HG03432 (cell line): ENCODE data around the gene USP6.
"Not testable (repeated sequence)": the region's sequence is repeated elsewhere in the genome, so short reads cannot be mapped to it uniquely, and the experiment has no call there.

Experiments
- ATAC-seq: cut with Tn5 transposase; IDR thresholded peaks from one replicate; pipeline ENCODE4 v1.9.1; 2021; ENCODE audit warnings: mild to moderate bottlenecking, moderate library complexity; ENCODE audit not compliant: unreplicated experiment

The USP6 gene

DNA sequence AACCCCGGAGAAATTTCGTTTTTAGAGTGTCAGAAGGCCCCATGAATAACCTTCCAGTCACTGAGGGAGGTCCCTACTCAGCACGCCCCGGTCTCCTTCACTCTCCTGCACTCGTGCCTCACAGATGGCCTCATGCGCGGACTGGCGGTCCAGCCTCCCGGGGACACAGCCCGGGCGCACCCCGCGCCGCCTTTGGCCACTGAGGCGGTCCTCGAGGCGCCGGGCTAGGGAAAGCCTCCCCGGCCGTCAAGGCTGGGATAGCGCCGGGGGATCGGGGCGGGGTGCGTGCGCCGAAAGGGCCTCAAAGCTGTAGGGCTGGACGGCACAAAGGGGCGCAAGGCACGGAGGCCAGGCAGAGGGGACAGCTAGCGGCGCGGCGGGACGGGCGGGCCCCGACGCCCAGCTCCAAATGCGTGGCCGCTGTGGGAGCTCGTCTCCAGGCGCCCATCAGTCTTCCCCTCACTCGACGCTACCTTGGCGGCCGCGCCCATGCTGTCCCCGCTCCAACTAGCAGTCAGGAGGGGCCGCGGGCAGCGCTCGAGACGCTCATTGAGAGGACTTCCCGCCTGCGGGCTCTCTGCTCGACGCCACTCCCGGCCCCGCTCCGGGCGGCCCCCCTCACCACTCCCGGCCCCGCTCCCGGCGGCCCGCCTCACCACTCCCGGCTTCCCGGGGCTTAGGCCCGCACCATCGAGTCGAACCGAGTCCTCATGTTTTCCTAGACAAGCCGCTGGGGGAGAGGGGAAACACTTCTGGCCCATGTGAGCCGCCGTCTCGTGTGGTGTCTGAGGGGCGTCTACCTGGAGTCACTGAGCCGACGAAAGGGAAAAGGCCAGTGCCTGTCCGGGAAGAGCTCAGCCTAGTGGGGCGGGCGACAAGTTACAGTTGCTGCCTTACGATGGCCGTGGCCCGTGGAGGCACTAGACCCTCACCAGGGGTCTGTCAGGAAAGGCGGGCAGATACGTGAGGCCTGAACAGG lies at the start of gene USP6:
Gene USP6 (plus strand): TSS at position 360 of the 979 bp plus-strand sequence. CDS start 14,336 bp downstream, outside the sequence.
- ATAC-seq = no peak

DNA sequence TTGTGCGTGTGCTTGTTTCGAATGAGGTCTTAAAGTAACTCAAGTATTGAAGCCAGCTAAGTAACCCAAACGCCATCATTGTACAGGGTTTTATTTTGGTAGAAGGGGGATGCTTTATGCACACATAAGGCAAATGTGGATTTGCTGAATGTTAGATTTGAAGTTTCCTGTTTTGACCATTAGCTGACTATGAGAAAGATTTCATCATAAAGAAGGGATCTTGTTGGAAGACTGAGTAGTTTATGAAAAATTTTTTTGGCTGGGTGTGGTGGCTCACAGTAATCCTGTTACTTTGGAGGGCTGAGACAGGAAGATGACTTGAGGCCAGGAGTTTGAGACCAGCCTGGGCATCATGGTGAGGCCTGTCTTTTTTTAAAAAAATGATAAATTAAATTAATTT lies 47.6 kb upstream of the USP6 start:
- ATAC-seq = no peak

DNA sequence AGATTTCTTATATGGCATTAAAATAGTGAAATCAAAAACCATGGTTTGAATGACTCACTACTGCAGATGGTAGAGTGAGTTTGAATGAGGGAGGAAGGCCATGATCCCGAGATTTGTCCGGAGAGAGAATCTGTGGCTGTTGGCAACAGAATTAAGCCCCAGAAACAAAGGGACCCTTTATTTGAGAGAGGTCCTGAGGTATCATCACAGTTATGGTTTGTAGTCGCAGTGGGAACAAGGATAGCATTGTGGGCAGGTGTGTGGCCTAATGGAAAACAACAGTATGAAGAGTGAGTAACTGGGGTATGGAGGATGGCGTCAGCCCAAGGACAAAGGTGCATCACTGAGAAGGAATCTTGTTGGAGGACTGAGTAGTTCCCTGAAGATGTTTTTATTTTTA lies 46.1 kb upstream of the USP6 start:
- no peak for ATAC-seq

DNA sequence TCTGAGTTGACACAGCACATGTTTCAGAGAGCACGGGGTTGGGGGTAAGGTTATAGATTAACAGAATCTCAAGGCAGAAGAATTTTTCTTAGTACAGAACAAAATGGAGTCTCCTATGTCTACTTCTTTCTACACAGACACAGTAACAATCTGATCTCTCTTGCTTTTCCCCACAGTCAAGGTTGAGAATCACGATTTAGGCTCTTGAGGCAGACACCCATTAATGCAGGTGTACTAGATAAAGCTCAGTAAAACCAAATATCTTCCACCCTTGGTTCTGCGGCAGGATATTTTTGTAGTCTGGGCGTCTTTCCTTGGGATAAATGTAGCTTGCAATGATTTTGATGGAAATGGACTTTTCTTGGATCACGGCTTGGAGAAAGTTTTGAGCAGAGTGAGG lies 40.4 kb upstream of the USP6 start:
- ATAC-seq = not testable (repeated sequence)

DNA sequence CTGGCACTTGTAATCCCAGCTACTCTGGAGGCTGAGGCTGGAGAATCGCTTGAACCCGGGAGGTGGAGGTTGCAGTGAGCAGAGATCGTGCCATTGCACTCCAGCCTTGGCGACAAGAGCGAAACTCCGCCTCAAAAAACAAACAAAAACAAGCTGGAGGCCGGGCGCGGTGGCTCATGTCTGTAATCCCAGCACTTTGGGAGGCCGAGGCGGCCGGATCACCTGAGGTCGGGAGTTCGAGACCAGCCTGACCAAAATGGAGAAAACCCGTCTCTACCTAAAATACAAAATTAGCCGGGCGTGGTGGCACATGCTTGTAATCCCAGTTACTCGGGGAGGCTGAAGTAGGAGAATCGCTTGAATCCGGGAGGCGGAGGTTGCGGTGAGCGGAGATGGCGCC lies 38.6 kb upstream of the USP6 start:
- ATAC-seq = not testable (repeated sequence)

DNA sequence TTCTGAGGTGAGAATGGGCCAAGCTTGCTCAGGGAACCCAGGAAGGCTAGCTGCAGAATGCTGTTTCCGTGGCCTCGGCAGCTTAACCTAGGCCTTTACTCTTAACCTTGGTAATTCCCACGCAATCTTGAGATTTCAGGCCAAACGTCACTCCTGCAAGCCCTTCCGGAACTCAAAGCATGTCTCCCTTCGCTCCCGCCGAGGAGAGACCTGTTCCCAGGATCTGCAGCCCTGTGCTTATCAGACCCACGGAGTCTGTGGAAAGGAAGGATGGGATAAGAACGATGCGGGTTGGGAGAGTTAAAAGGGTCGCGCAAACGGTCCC lies 38.1 kb upstream of the USP6 start:
- no peak for ATAC-seq

DNA sequence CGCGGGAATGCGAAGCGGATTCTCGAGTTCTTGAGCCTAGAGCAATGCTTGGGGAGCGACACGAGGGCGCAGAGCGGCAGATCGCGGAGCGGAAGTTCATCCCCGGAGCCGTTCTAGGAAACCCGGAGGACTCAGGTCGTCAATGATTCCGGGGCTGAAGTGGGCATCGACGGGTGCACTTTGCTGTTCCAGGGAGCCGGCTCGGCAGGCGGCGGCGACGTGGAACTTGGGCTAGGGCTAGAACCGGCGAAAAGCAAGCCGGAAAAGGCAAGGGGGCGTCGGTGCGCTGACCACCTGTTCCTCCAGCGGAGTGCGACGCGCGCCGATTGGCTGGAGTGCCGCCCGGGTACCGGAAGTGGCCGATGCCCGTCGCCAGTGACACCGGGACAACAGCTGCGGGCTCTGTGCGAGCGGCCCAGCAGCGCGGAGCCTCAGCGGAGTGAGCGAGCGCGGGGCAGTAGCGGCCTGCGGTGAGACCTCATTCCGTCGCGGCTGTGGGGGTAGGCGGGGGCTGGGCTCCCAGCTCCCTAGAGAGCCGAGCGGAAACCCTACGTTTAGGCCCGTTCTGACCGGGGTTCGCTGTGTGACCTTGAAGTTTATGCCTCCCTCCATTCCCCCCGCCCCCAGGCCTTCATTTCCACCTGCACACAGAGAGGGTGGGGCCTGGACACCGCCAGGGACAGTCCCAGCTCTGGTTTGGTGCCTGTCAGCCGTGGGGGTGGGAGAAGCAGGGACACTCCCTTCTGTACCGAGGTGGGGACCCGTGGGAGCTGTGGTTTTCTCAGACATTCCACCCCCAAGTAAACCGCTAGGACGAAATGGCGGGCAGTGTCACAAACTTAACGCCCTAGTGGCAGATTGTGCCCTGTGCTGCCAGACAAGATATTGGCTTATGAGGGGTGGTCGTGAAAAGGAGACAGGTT lies 37.5 kb upstream of the USP6 start, which contains the start of gene ZFP3:
Gene ZFP3 (plus strand): TSS at position 362 of the 923 bp plus-strand sequence. CDS start 13,038 bp downstream, outside the sequence.
- peak; percentile 91 for ATAC-seq

DNA sequence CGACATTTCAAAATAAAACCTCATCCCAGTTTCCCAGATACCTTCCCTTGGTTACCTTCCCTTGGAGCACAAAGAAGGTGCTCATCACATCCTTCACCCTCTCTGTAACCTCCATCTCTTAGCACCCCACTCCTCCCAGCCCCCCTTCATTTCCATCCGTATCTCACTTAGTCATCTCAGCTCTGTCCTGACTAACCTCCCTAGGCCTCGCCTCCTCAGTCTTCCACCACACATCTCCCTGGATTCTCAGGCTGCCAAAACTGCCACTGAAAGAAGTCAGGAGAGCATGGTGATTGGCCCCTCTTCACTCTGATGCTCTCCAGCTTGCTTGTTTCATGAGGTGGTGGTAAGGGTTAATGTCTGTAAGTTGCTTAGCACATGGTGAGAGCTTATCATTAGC lies 35.2 kb upstream of the USP6 start:
- no peak for ATAC-seq

DNA sequence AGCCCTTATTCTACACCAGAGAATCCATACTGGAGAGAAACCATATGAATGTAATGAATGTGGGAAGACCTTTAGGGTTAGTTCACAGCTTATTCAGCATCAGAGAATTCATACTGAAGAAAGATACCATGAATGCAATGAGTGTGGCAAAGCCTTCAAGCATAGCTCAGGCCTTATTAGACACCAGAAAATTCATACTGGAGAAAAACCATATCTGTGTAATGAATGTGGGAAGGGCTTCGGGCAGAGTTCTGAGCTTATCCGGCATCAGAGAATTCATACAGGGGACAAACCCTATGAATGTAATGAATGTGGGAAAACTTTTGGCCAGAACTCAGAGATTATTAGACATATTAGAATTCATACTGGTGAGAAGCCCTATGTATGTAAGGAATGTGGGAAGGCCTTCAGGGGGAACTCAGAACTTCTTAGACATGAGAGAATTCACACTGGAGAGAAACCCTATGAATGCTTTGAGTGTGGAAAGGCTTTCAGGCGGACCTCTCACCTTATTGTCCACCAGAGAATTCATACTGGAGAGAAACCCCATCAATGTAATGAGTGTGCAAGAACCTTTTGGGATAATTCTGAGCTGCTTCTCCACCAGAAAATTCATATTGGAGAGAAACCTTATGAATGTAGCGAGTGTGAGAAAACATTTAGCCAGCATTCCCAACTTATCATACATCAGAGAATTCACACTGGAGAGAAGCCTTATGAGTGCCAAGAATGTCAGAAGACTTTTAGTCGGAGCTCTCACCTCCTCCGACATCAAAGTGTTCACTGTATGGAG lies 23.4 kb upstream of the USP6 start:
- no peak for ATAC-seq

DNA sequence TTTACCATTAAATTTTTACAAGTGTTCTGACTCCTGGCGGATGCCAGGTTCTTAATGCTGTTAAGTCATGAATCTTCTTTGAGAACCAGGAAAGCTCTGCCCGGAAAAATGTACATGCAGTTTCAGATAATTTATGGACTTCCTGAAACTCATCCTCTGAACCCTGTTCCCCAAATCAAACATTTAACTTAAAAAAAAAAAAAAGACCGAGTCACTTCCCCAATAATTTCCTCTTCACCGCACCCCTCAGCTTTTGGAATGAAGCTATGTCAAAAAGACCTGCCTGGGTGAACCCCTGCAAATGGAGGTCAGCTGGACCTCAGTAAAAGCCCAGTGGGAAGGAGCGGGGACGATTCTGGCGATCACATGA lies 19.1 kb upstream of the USP6 start:
- ATAC-seq = no peak

DNA sequence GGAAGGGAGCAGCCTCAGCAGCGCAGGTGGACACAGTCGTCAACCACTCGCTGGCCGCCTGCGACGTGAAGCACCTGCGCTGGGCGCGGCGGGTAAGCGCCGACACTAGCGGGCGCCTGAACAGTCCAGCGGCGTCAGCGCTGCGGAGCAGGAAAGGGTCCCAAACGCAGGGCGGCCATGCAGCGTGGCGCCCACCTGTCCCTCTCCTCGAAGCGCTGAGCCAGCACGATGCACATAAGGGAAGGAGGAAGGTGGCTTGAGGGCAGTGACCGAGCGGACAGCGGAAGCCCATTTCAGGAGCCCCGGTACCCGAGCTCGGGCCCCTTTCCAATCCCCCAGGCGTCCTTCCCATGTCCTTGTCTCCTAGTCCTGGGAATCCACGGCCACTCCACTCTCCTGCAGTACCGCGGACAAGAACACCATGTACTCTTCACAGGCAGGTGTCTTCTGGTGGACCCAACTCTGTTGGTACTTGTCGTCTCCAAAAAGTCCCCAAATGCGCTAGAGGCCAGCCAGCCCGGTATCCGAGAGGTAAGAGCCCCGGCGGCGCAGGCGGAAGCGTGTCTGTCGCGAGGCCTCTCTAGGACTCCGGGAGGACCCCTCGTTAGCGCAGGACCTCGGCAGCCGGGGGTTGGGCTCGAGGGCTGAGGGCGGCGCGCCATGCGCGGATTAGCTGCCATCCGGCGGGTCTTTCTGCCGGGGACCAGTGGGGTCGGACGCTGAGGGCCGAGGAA lies 18.6 kb upstream of the USP6 start:
- no peak for ATAC-seq

DNA sequence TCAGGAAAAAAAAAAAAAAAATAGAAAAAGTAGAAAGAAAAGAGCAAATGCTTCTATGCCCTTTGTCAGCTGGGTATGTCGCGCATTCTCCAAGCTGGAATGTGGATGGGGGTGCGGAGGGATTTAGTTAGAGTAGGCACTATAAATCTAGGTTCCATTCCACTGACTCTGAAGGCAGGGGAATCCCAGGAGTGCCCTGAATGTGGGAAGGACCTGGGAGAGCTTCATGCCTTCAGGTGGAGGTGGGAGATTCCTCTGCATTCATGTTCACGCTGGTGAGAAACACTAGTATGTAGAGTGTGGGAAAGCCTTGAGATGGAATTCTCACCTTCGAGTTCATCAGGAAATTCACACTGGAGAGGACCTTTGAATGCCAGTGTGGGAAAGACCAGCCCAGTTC lies 16.6 kb upstream of the USP6 start:
- no peak for ATAC-seq

DNA sequence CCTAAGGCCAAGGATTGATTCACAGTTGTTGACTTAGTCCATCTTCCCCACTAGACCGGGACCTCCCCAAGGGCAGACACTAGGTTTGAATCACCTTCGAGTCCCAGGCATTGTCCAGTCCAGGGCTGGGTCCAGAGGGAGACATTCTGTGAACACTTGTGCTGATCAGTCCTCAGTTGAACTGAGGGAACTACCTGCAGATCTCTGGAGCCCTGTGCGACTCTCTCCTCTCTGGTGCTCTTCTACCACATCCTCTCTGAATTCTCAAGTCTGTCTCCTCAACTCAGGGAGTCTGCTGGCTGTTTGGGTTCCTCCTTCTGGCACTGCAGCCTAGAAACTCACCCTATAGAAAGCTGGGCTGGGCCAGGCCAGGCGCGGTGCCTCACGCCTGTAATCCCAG lies 15.0 kb upstream of the USP6 start:
- ATAC-seq = no peak

DNA sequence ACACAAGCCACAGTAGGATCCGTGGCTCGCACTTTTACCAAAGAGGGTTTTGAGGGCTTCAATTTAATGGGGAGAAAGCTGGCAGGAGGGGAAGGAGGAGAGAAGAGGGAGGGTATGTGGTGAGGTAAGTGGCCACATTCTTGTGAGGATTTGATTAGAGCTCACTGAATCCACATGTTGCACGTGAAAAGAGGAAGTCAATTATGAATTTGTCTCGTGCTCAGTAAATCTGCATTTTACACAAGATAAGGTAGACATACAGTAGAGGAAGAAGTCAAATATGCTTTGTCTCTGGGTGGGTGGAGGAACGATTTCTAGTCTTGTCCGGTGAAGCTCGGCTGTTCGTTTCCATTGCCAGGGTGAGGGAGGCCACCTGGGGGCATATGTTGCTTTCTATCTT lies 5.0 kb upstream of the USP6 start:
- no peak for ATAC-seq

DNA sequence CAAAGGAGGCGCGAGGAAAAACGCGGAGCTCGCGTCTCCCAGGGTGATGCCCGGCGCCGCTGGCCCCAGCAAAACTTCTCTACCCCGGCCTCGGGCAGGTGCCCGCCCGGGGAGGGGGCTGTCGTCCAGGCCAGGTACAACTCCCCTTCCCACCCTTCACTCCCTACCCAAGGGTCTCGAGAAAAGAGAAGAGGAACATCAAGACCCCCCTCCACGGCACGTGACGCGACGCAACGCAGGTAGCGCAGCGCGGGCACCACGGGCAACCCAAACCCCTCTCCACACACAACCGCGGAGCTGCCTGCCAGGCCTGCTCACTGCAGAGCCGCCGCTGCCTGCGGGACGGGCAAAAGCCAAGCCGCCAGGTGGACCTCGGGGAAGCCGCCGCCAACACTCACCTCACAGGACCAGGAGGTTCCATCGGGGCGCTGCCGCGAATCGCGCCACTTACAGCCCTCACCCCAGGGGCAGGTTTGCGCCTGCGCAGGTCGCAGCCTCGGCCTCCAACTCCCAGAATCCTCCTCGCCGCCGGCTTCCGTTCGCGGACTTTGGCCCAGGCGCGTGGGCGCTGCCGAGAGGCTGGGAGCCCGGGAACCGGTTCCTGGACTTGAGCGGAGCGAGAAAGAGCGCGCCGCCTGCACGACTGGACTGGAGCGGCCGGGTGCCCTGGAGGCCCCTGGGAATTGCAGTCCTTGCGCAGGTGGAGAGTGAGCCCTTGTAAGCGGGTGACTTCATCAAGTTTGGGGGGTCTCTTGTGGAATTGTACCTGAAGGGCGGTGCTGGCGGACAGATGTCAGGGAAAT lies 4.2 kb upstream of the USP6 start, which contains the start of gene ZNF232:
Gene ZNF232 (minus strand): TSS at position 477 of the 803 bp plus-strand sequence. CDS start 56 bp downstream, at position 421.
- peak; percentile 85 for ATAC-seq

DNA sequence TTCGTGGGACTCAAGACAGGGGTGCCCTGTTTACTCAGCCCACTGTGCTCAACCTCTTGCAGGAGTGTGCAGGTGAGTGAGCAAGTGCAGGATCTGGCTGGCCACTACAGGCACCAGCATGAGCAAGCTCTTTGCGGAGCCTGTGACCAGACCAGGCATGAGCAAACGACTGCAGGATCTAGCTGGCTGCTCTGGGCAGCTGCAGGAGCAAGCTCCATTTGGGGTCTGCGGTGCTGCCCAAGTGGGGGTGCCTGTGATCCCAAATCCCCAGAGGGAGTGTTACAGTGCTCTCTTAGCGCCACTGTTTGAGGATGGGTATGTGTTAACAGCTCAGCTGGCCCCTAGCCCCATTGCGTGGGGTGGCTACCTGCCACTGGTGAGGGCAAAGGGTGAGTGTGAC lies 2.4 kb downstream of the USP6 start:
- ATAC-seq = no peak

DNA sequence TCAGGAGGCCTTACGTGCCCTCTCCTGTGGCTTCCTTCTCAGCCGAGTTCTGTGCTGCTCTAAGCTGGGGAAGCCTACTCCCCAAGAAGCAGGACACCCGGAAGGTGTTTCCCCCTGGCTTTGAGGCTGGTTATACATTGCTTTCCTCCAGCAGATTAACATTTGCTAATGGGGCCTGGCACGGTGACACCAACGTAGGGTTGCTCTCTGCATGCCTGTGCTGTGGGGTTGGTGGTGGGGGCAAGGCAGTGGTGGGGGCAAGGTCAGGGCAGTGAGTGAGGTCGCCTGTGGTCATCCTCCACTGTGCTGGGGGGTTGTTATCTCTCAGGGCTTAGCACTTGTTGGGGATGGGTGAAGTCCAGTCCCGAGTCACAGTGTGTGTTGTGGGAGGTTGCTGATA lies 4.2 kb downstream of the USP6 start:
- no peak for ATAC-seq

DNA sequence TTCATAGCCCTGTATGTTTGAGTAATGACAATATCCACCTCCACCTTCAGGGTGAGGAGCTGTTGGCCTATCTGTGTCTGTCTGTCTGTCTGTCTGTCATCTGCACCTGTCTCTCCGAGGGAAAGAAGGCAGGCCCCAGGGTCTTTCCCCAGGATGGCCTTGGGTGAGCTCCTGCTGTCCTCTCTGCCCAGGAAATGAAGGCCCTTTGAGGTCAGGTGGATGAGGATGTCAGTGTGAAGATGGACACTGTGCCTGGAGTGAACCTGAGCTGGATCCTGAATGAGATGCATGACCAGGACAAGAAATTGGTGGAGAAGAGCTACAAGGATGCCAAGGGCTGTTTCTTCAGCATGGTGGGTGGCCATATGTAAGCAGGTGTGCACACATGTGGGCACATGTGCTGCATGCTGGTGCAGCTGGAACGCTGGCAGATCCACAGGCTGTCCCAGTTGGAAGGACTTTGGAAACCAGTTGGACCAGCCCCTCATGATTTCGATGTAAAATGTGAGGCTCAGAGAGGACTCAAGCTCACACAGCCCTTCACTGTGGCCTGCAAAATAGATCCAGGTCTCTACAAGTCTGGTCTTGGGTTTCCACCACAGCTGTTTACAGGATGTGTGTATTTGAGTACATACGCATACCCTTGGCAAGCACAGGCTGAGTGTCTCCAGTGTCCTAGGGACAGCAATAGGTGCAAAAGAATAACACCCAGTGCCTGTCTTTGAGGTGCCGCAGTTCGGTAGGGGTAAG lies 4.8 kb downstream of the USP6 start:
- ATAC-seq = not testable (repeated sequence)
